Liver (tissue), 3 donors: ENCODE measurements around the gene DAP3.

Experiments
- EGR1 ChIP-seq, 2 donors: IDR thresholded peaks; 2 replicates each; pipeline ENCODE4 v1.6.1; 2016 to 2018; ENCODE audit warnings: antibody characterized with exemption in 2 of 2, low read depth in 2 of 2
- FOXA1 ChIP-seq: IDR thresholded peaks from 2 replicates; pipeline ENCODE4 v1.6.1; 2016; ENCODE audit warnings: antibody characterized with exemption
- GABPA ChIP-seq, 2 donors: IDR thresholded peaks in 1 of 2; conservative IDR thresholded peaks in 1 of 2; 2 replicates each; pipeline ENCODE4 v1.6.1; 2016; ENCODE audit warnings: antibody characterized with exemption in 2 of 2, mild to moderate bottlenecking in 1 of 2, moderate library complexity in 1 of 2
- HNF4G ChIP-seq: IDR thresholded peaks from 2 replicates; pipeline ENCODE4 v1.6.1; 2016; ENCODE audit warnings: antibody characterized with exemption
- JUND ChIP-seq, 2 donors: IDR thresholded peaks; 2 replicates each; pipeline ENCODE4 v1.6.1; 2016; ENCODE audit warnings: antibody characterized with exemption in 2 of 2
- RAD21 ChIP-seq, 2 donors: IDR thresholded peaks; 2 replicates each; pipeline ENCODE4 v1.6.1; 2016; ENCODE audit warnings: antibody characterized with exemption in 2 of 2, mild to moderate bottlenecking in 2 of 2
- SP1 ChIP-seq: IDR thresholded peaks from 2 replicates; pipeline ENCODE4 v1.6.1; 2018; ENCODE audit warnings: antibody characterized with exemption, mild to moderate bottlenecking
- TAF1 ChIP-seq: conservative IDR thresholded peaks from 2 replicates; pipeline ENCODE4 v1.6.1; 2016; ENCODE audit warnings: antibody characterized with exemption, mild to moderate bottlenecking
- YY1 ChIP-seq: IDR thresholded peaks from 2 replicates; pipeline ENCODE4 v1.6.1; 2016; ENCODE audit warnings: antibody characterized with exemption, mild to moderate bottlenecking
- TF ChIP-seq, protein P1 (sequence below): IDR thresholded peaks from 2 replicates; pipeline ENCODE4 v1.6.1; 2016; ENCODE audit warnings: antibody characterized with exemption
- TF ChIP-seq, protein P2 (sequence below): IDR thresholded peaks from 2 replicates; pipeline ENCODE4 v1.6.1; 2016; ENCODE audit warnings: antibody characterized with exemption
- TF ChIP-seq, protein P3 (sequence below): fragments of 150-350 bp; IDR thresholded peaks from 2 replicates; pipeline ENCODE4 v1.5.1; 2017; ENCODE audit warnings: improper control_type of control experiment, low read depth, low read length; ENCODE audit not compliant: missing input control
- TF ChIP-seq, protein P4 (sequence below): IDR thresholded peaks from 2 replicates; pipeline ENCODE4 v1.6.1; 2016; ENCODE audit warnings: antibody characterized with exemption, mild to moderate bottlenecking
- donor health status: healthy.
- donor health status: healthy.

DNA sequence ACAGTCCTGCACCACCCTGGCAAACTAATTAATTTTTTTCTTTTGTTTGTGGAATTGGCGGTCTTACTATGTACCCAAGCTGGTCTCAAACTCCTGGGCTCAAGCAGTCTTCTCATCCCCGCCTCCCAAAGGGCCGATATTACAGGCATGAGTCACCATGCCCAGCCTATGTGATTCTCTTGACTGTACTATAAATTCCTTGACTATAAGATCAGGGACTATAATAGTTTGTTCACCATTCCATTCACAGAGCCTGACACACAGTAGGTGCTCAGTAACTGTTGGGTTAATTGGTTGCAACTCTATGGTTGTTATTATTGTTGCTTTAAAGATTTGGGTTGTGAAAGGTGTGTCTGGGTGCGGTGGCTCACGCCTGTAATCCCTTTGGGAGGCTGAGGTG lies 17.2 kb downstream of the DAP3 start:
- TF ChIP-seq, protein P1, sequence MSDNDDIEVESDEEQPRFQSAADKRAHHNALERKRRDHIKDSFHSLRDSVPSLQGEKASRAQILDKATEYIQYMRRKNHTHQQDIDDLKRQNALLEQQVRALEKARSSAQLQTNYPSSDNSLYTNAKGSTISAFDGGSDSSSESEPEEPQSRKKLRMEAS = no peak
- TF ChIP-seq, protein P2, sequence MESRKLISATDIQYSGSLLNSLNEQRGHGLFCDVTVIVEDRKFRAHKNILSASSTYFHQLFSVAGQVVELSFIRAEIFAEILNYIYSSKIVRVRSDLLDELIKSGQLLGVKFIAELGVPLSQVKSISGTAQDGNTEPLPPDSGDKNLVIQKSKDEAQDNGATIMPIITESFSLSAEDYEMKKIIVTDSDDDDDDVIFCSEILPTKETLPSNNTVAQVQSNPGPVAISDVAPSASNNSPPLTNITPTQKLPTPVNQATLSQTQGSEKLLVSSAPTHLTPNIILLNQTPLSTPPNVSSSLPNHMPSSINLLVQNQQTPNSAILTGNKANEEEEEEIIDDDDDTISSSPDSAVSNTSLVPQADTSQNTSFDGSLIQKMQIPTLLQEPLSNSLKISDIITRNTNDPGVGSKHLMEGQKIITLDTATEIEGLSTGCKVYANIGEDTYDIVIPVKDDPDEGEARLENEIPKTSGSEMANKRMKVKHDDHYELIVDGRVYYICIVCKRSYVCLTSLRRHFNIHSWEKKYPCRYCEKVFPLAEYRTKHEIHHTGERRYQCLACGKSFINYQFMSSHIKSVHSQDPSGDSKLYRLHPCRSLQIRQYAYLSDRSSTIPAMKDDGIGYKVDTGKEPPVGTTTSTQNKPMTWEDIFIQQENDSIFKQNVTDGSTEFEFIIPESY = no peak
- TF ChIP-seq, protein P3, sequence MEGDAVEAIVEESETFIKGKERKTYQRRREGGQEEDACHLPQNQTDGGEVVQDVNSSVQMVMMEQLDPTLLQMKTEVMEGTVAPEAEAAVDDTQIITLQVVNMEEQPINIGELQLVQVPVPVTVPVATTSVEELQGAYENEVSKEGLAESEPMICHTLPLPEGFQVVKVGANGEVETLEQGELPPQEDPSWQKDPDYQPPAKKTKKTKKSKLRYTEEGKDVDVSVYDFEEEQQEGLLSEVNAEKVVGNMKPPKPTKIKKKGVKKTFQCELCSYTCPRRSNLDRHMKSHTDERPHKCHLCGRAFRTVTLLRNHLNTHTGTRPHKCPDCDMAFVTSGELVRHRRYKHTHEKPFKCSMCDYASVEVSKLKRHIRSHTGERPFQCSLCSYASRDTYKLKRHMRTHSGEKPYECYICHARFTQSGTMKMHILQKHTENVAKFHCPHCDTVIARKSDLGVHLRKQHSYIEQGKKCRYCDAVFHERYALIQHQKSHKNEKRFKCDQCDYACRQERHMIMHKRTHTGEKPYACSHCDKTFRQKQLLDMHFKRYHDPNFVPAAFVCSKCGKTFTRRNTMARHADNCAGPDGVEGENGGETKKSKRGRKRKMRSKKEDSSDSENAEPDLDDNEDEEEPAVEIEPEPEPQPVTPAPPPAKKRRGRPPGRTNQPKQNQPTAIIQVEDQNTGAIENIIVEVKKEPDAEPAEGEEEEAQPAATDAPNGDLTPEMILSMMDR = no peak
- no peak for TF ChIP-seq EGR1 (IDR thresholded peaks at IDR 0.05; ENCODE audit: low read depth in 2 of 2)
- no peak for TF ChIP-seq SP1
- no peak for TF ChIP-seq YY1
- TF ChIP-seq, protein P4, sequence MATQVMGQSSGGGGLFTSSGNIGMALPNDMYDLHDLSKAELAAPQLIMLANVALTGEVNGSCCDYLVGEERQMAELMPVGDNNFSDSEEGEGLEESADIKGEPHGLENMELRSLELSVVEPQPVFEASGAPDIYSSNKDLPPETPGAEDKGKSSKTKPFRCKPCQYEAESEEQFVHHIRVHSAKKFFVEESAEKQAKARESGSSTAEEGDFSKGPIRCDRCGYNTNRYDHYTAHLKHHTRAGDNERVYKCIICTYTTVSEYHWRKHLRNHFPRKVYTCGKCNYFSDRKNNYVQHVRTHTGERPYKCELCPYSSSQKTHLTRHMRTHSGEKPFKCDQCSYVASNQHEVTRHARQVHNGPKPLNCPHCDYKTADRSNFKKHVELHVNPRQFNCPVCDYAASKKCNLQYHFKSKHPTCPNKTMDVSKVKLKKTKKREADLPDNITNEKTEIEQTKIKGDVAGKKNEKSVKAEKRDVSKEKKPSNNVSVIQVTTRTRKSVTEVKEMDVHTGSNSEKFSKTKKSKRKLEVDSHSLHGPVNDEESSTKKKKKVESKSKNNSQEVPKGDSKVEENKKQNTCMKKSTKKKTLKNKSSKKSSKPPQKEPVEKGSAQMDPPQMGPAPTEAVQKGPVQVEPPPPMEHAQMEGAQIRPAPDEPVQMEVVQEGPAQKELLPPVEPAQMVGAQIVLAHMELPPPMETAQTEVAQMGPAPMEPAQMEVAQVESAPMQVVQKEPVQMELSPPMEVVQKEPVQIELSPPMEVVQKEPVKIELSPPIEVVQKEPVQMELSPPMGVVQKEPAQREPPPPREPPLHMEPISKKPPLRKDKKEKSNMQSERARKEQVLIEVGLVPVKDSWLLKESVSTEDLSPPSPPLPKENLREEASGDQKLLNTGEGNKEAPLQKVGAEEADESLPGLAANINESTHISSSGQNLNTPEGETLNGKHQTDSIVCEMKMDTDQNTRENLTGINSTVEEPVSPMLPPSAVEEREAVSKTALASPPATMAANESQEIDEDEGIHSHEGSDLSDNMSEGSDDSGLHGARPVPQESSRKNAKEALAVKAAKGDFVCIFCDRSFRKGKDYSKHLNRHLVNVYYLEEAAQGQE = no peak
- no peak for TF ChIP-seq GABPA (IDR thresholded peaks at IDR 0.05 in 1 of 2, conservative IDR thresholded peaks at IDR 0.05 in 1 of 2)
- no peak for TF ChIP-seq TAF1
- TF ChIP-seq RAD21 (IDR thresholded peaks at IDR 0.05) = no peak
- no peak for TF ChIP-seq JUND (IDR thresholded peaks at IDR 0.05)
- no peak for TF ChIP-seq FOXA1
- no peak for TF ChIP-seq HNF4G
